NCI-H1694 treated with DMSO at 0.1 percent for 48 hours (cell line): ENCODE data around the gene PTGIR.

Source experiments
- DNase-seq: peaks from one replicate; lab custom pipeline; 2025; lab: John Stamatoyannopoulos, UW

The PTGIR gene

DNA sequence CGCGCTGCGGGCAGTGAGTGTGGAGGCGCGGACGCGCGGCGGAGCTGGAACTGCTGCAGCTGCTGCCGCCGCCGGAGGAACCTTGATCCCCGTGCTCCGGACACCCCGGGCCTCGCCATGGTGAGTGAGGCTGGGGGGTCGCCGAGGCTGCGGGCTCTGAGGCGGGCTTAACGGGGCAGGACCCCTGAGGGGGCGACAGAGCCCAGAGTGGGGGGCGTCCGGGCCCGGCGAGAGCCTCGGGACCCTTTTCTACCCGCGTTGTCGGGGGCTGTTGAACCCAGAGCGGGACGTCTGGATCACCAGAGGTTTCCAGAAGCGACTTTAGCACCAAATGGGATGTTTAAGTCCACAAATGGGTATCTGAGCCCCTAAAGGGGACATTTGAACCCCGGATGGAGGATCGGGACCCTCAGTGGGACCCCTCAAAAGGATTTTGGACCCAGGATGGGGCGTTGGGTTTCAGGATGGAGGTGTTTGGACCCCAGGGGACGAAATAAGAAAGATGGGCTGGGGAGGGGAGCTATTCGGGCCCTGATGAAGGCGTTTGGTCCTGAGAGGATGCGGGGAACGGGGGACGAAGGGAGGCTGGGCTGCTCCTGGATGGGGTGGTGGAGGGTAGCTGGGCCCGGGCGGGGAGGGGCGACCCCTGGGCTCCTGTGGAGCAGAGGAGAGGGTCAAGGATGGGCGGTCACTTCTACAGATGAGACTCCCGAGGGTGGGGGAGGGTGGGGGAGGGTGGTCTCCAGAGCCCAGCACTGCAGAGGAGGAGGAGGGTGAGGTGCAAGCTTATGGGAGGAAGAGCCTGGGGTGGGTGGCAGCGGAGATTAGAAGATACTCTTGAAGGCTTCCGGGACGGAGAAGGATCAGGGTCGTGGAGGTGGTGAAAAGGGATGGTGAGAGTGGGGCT lies 23.3 kb downstream of the PTGIR start, which contains the start of gene CALM3:
CALM3 (plus strand) TSS at position 13 of the 907 bp plus-strand sequence; CDS start at position 118, 105 bp downstream.
- DNase-seq = no peak

DNA sequence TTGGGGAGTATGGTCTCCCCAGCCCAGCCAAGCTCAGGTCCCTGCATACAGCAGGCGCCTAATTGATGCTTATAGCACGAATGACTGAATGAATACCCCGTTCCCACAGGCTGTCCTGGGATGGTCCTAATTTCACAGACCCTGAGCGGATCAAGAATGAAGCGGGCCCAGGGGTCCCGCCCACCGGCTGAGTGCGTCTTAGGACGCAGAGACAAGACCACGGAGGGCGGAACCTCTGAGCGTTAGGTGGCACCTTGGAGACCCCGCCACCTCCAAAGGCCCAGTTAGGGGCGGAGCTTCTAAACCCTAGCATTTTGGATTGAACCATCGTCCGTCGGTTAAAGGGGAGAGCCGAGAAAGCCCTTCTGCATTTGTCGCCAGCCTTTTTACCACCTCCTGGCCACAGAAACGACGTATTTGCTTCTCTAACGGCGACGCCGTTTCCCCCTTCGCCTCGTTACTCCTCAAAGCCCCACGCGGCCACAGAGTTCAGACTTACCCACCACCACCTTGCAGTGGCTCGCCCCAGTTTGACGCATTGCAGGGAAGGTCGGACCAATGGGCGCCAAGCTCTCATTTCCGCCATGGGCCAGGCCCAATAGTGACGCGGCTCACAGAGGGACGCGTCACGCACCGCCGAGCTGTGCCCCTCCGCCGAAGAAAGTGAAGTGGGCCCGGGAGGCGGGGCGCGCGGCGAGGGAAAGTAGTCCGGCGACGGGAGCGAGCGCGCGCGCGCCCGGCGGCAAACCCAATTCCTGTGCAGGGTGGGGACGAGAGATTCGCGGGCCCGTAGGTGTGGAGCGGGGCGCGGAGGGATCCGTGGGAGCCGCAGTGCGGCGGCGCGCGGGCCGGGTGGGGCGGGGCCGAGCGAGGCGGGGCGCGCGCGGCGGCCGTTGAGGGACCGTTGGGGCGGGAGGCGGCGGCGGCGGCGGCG lies 24.2 kb downstream of the PTGIR start:
- peak; percentile 96 for DNase-seq

DNA sequence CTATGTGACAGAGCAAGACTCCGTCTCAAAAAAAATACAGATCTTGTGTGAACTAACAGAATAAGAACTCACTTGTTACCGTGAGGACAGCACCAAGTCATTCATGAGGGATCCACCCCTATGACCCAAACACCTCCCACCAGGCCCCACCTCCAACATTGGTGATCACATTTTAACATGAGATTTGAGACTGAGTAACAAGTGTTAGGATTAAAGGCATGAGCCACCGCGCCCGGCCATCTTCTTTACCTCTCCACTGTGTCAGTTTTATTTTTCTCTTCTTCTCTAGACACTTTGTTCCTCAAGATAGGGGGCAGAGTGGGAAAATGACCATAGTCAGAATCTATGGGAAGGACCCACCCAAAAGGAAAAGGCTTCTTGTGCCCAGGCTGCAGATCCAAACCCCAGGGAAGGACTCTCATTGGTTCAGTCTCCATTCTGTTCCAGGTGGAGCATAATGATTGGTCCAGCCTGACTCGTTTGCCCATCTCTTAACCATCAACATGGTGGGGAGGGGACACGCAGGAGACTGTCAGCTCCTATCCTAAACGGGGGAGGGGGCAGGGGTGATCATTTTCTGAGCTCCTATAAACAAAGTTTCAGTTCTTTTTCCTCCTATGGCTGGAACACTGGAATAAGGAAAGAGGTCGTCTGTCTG lies 25.0 kb downstream of the PTGIR start:
- no peak for DNase-seq

DNA sequence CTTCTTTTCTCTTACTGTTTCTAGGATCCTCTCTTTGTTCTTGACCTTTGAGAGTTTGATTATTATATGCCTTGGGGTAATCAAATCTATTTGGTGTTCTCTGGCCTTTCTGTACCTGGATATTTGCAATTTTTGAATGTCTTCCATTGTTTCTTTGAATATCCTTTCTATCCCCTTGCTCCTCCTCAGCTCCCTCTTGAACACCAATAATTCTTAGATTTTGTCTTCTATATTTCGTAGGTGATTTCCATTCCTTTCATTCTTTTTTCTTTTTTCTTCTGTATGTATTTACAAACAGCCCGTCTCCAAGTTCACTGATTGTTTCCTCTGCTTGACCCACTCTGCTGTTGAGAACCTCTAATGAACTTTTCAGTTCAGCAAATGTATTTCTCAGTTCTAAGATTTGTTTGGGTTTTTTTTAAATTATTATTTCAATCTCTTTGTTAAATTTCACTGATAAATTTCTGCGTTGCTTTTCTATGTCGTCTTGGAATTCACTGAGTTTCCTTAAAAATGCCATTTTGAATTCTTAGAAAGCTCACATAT lies 26.4 kb downstream of the PTGIR start:
- DNase-seq = no peak

DNA sequence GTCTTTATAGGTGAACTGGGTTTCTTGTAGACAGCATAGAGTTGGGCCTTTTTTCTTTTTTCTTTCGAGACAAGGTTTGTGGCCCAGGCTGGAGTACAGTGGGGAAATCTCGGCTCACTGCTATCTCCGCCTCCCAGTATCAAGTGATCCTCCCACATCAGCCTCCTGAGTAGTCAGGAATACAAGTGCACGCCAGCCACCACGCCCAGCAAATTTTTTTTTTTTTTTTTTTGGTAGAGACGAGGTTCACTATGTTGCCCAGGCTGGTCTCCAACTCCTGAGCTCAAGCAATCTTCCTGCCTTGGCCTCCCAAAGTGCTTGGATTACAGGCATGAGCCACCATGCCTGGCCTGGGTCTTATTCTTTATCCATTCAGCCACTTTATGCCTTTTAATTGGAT lies 28.9 kb downstream of the PTGIR start:
- DNase-seq = no peak

DNA sequence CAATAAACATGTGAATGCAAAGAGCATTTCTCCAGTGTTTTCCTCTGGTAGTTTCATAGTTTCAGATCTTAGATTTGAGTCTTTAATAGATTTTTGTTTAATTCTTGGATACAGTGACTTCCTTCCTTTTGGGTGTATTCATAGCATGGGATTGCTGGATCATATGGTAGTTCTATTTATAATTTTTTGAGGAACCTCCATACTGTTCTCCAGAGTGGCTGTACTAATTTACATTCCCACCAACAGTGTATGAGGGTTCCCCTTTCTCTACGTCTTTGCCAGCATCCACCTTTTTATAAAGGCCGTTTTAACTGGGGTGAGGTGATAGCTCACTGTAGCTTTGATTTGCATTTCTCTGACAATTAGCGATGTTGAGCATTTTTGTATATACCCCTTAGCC lies 33.0 kb downstream of the PTGIR start:
- DNase-seq = no peak

DNA sequence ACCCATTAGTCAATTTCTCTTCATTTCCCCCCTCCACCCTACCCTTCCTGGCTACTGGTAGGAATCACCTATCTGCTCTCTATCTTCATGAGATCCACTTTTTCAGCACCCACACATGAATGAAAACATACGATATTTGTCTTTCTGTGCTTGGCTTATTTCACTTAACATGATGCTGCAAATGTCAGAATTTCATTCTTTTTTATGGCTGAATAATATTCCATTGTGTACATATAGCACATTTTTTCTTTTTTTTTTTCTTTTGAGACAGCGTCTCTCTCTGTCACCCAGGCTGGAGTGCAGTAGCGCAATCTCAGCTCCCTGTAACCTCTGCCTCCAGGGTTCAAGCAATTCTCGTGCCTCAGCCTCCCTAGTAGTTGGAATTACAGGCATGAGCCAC lies 33.6 kb downstream of the PTGIR start:
- DNase-seq = no peak

DNA sequence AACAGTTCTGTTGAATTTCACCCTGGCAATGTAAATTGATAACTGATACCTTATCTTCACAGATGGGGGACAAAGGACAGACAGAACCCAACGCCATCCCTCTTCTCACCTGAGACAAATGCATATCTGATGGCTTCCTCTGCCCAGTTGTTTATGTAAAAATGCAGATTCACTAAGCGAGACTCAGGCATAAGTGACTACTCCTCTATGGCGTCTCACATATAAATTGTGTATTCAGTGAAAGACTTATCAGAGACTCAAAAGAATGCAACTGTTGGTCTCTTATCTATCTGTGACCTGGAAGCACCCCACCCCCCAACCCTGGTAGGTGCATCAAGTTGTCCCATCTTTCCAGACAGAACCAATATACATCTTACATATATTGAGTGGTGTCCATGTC lies 37.0 kb downstream of the PTGIR start:
- DNase-seq = no peak

DNA sequence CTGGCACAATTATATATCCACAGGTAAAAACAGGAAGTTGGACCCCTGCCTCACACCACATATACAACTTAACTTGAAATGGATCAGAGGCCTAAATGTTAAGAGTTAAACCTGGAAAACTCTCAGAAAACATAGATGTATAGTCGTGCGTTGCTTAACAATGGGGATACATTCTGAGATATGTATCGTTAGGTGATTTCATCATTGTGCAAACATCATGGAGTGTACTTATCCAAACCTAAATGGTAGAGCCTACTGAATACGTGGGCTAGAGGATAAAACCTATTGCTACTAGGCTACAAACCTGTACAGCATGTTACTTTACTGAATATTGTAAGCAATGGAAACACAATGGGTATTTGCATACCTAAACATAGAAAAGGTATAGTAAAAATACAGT lies 38.6 kb downstream of the PTGIR start:
- no peak for DNase-seq

DNA sequence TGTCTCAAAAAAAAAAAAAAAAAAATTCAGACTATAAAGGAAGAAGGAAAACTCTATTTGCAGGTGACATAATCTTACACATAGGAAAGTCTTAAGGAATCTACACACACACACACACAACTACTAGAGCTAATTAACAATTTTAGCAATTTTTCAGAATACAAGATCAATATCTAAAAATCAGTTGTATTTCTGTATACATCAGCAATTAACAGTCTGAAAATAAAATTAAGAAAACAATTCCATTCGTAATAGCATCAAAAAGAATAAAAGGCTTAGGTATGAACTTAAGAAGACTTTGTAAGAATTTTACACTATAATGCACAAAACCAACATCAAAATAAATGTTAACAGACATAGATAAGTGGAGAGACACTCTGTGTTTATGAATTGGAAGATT lies 39.4 kb downstream of the PTGIR start:
- no peak for DNase-seq

DNA sequence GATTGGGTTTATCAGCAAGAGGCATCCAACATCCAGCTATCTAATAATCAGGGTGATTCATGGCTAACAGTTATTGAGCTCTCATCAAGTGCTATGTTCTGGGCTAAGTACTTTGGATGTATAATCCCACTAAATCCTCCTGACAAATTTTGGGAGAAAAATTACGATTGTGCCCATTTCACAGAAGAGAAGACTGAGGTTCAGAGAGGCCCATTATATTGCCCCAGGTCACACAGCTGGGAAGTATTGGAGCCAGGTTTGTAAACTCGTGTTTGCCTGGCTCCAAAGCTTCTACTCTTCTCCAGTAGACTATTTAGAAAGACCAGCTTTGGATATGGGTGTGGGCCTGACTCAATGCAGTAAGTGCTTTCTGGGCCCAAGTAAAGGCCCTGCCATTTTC lies 44.6 kb downstream of the PTGIR start:
- DNase-seq = no peak

DNA sequence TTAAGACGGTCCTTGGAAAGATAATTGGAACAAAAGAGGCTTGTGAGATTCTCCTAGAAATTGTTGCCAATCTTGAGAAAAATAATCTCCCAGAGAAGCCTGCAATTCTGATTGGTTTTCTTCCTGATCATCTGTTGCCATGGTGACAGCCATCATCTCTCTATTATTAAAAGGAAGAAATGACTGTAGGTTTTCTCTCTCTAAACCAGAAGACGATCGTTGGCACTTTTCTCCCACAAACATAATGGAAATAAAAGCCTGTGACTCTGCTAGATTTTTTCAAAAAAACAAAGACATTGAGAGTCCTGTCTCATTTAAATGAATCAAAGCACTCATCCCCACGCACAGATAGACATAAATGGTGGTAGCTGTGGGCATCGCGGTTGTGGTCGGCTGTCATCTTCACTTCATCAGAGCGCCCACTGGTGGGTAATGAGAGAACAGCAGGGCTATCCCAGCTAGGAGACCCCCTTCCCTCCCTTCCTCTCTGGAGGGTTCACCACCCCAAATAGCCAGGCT lies 45.5 kb downstream of the PTGIR start:
- DNase-seq = no peak

DNA sequence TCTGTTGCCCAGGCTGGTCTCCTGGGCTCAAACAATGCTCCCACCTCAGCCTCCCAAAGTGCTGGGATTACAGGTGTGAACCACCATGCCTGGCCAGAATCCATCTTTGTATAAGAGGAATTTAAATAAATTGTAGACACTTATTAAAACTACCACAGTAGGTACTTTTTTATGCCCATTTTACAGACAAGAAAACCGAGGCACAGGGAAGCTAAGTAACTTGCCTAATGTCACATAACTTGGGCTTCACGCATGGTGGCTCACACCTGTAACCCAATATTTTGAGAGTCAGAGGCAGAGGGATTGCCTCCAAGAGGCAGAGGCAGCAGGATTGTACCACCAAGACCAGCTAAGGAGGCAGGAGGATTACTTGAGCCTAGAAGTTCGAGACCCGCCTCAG lies 46.4 kb downstream of the PTGIR start:
- no peak for DNase-seq

DNA sequence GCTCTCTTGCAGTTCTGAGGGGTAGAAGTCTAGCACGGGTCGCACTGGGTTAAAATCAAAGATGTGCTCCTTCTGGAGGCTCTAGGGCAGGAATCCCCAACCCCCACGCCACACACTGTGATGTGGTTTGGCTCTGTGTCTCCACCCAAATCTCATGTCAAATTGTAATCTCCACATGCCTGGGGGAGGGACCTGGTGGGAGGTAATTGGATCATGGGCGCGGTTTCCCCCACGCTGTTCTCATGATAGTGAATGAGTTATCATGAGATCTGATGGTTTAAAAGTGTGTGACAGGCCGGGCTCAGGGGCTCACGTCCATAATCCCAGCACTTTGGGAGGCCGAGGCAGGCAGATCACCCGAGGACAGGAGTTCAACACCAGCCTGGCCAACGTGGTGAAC lies 50.4 kb downstream of the PTGIR start:
- no peak for DNase-seq

DNA sequence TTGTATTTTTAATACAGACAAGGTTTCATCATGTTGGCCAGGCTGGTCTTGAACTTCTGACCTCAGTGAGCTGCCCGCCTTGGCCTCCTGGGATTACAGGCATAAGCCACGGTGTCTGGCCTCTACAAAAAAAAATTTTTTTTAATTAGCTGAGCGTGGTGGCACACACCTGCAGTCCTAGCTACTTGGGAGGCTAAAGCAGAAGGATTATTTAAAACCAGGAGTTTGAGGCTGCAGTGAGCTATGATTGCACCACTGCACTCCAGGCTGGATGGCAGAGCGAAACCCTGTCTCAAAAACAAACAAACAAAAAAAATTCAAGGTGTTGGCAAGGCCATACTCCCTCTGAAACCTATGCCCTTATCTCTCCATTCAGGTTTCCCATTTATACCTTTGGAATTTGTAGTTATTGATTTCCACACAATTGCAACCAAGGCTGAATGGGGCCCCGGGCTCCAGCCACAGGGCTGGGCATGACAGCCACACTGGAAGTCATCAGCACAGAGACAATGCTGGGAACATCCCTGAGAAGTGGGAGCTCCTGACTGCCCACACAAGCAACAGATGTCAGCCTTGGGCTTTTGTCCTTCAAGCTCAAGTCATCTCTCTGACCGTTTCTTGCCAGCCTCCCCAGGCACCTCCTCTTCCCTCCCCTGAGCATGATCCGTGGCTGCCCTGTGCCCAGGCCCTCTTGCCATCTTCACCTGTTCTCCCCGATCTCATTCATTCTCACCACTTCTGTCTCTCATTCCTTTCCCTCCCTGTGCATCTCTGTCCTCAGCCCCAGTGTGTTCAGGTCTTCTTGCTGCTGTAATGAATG lies 51.0 kb downstream of the PTGIR start:
- DNase-seq = no peak

DNA sequence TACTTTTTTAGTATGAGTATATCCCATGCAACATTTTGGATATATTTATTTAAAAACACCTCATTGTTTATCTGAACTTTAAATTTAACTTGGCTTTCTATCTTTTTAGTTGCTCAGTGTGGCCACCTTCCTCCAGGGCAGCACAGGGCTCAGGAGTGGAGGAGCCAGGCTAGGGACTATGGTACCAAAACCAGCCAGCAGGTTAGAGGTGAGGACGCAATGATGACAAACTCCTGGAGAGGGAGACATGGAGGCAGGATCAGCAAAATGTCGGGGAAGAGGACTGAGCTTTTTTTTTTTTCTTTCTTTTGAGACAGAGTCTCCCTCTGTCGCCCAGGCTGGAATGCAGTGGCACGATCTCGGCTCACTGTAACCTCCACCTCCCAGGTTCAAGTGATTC lies 53.4 kb downstream of the PTGIR start:
- DNase-seq = peak; percentile 5
